Spleen (tissue), 11 donors: ENCODE data around the gene MYO1D. TPM values are rescaled to one million over a fixed set of nuclear protein-coding genes. Genes with fewer than 3 reads are reported as not detected.

Experiments
- DNase-seq: peaks from one replicate; pipeline ENCODE4 v3.0.0-alpha.2; 2020
- H3K27ac ChIP-seq, 8 donors: fragments of 200-600 bp; sonication (generic) in 7 of 8; 1 replicate in 4 of 8; 2 replicates in 4 of 8; pipeline versions ENCODE4 v1.5.0 to v1.8.0; 2016 to 2021; ENCODE audit warnings: inconsistent platforms in 4 of 8, mild to moderate bottlenecking in 4 of 8, moderate library complexity in 1 of 8
- H3K27me3 ChIP-seq, 7 donors: fragments of 200-600 bp; sonication (generic) in 6 of 7; replicated peaks in 1 of 7; 1 replicate in 4 of 7; 2 replicates in 3 of 7; pipeline versions ENCODE4 v1.5.0 to v1.8.0; 2016 to 2021; ENCODE audit warnings: inconsistent platforms in 3 of 7, mild to moderate bottlenecking in 1 of 7
- H3K36me3 ChIP-seq, 6 donors: fragments of 200-600 bp; sonication (generic) in 5 of 6; 1 replicate in 4 of 6; 2 replicates in 2 of 6; pipeline versions ENCODE4 v1.5.0 to v1.8.0; 2016 to 2021; ENCODE audit warnings: inconsistent platforms in 2 of 6
- H3K4me1 ChIP-seq, 6 donors: fragments of 200-600 bp; sonication (generic) in 5 of 6; 1 replicate in 3 of 6; 2 replicates in 3 of 6; pipeline versions ENCODE4 v1.5.0 to v1.8.0; 2016 to 2021; ENCODE audit warnings: inconsistent platforms in 3 of 6
- H3K4me3 ChIP-seq, 8 donors: fragments of 200-600 bp; sonication (generic) in 7 of 8; 1 replicate in 4 of 8; 2 replicates in 4 of 8; pipeline versions ENCODE4 v1.5.0 to v1.8.0; 2016 to 2021; ENCODE audit warnings: inconsistent platforms in 4 of 8, mild to moderate bottlenecking in 4 of 8, moderate library complexity in 2 of 8
- H3K9me3 ChIP-seq, 8 donors: fragments of 200-600 bp; sonication (generic) in 7 of 8; 1 replicate in 4 of 8; 2 replicates in 4 of 8; pipeline versions ENCODE4 v1.5.0 to v1.8.0; 2016 to 2021; ENCODE audit warnings: inconsistent platforms in 4 of 8
- CTCF ChIP-seq, 11 experiments: fragments of 200-600 bp in 7 of 11; fragments of 450-650 bp in 4 of 11; sonication (generic) in 4 of 11; IDR thresholded peaks in 8 of 11; conservative IDR thresholded peaks in 3 of 11; 1 replicate in 7 of 11; 2 replicates in 4 of 11; pipeline versions ENCODE4 v1.4.0 to v1.8.0; 2016 to 2021; ENCODE audit warnings: antibody characterized with exemption in 11 of 11, inconsistent platforms in 4 of 11, mild to moderate bottlenecking in 1 of 11
- POLR2A ChIP-seq, 3 donors: fragments of 450-650 bp; IDR thresholded peaks; one replicate each; pipeline ENCODE4 v1.5.1; 2017; ENCODE audit warnings: antibody characterized with exemption in 3 of 3, mild to moderate bottlenecking in 1 of 3
- POLR2AphosphoS5 ChIP-seq, 3 donors: sonication (generic); formaldehyde crosslinking; IDR thresholded peaks; one replicate each; pipeline ENCODE4 v1.5.1; 2017; ENCODE audit warnings: antibody characterized with exemption in 3 of 3
- WGBS, 5 donors: extraction: QIAGEN DNeasy Blood & Tissue Kit in 3 of 5; methylation state at CpG; one replicate each; pipeline versions ENCODE4 v1.1.5 to v1.1.7; 2013 to 2018; 5-methylcytosine and 5-hydroxymethylcytosine counted together
- intact Hi-C: fragments of 100-400 bp; cut with DNase I; formaldehyde crosslinking; loops from one replicate; pipeline ENCODE4 v1.15.0; 2023; ENCODE audit warnings: low total_unique reads
- polyA plus RNA-seq, 3 donors: library from polyadenylated mRNA; stranded (reverse); fragments of 200-250 nt; gene quantifications; one replicate each; pipeline ENCODE4 v1.2.1, GENCODE V29; 2013
- total RNA-seq, 7 donors: library from RNA; depleted of rRNA in 3 of 7; stranded (reverse); fragments of >200 nt in 3 of 7; fragmentation: NEBNext Ultra II Directional in 4 of 7; extraction: Animal tissue kit (Norgen Biotek cat#: 25700) in 4 of 7; gene quantifications; one replicate each; pipeline versions ENCODE4 v1.1.0 to v1.2.1, GENCODE V29; 2016 to 2021
- donor health status: healthy with polysubstance abuse.
- donor health status: DM: no; HTN: no; CAD: no; lungs with moderate emphysema.
- donor health status: DM: no; HTN: no; CAD: no.
- donor health status: Bipolar disorder and iron deficiency.
- donor health status: healthy.
- donor health status: DM: no; HTN: no; CAD: no.
- donor health status: DM: yes; HTN: yes; CAD: no.

The MYO1D gene
- total and polyA plus RNA-seq, 10 donors = 2.3 to 36.4 (median 23.4) TPM

DNA sequence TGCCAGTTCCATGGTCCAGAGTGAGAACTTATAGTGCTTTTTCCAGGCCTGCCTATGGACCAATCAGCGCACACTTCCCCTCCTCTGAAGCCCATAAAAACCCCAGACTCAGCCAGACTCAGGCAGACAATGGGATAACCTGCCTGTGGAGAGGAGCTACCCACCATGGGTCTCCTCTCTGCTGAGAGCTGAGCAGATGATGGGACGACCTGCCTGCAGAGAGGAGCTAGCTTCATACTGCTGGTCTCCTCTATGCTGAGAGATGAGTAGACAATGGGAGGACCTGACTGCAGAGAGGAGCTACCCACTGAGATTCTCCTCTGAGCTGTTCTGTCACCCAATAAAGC lies 144.7 kb downstream of the MYO1D start:
- no peak overlapping the region for H3K27ac ChIP-seq
- 80 to 100% (median 98%) methylated on average over 2 of the region's 2 CpGs for WGBS, 5 donors

GRCh38 chr17:32731556-32732295 lies 145.2 kb downstream of the MYO1D start:
- H3K27ac ChIP-seq = no peak overlapping the region
- TF ChIP-seq CTCF (IDR thresholded peaks at IDR 0.05 in 8 of 11, conservative IDR thresholded peaks at IDR 0.05 in 3 of 11) = no peak
- no peak for TF ChIP-seq POLR2AphosphoS5 (IDR thresholded peaks at IDR 0.05)
- TF ChIP-seq POLR2A (IDR thresholded peaks at IDR 0.05) = no peak
- H3K4me3 ChIP-seq = no peak overlapping the region
- H3K36me3 ChIP-seq = peaks cover 0 to 24% (median 3%) of the 10 kb centered on the region in 6 donors
- DNase-seq = no peak
- H3K4me1 ChIP-seq = no peaks in the 10 kb centered on the region
- H3K9me3 ChIP-seq = peaks cover 0 to 18% (median 13%) of the 10 kb centered on the region in 8 donors
- WGBS, 5 donors = 93 to 97% (median 96%) methylated on average over 3 to 13 of the region's 13 CpGs
- intact Hi-C loops = no loop called here
- no peaks in the 10 kb centered on the region for H3K27me3 ChIP-seq

More for the DNA sequence above, 144.7 kb downstream of the MYO1D start:
- DNase-seq = no peak
- TF ChIP-seq CTCF (IDR thresholded peaks at IDR 0.05 in 8 of 11, conservative IDR thresholded peaks at IDR 0.05 in 3 of 11) = no peak
- TF ChIP-seq POLR2AphosphoS5 (IDR thresholded peaks at IDR 0.05) = no peak
- TF ChIP-seq POLR2A (IDR thresholded peaks at IDR 0.05) = no peak
- no peaks in the 10 kb centered on the region for H3K4me1 ChIP-seq
- peaks cover 0 to 18% (median 13%) of the 10 kb centered on the region in 8 donors for H3K9me3 ChIP-seq
- H3K4me3 ChIP-seq = no peak overlapping the region
- H3K27me3 ChIP-seq = no peaks in the 10 kb centered on the region
- intact Hi-C loops = no loop called here
- peaks cover 0 to 26% (median 3%) of the 10 kb centered on the region in 6 donors for H3K36me3 ChIP-seq

GRCh38 chr17:32727681-32728080 lies 149.2 kb downstream of the MYO1D start:
- Histone ChIP-seq H3K4me1 (no peaks in the 10 kb centered on the region), H3K27me3 (no peaks in the 10 kb centered on the region), H3K9me3 (peaks cover 0 to 25% (median 21%) of the 10 kb centered on the region in 8 donors), H3K27ac (no peak overlapping the region), H3K36me3 (peaks cover 0 to 28% (median under 1%) of the 10 kb centered on the region in 6 donors), H3K4me3 (no peak overlapping the region)
- intact Hi-C loops = no loop called here
- TF ChIP-seq POLR2AphosphoS5 (IDR thresholded peaks at IDR 0.05) (no peak), POLR2A (IDR thresholded peaks at IDR 0.05) (no peak), CTCF (IDR thresholded peaks at IDR 0.05 in 8 of 11, conservative IDR thresholded peaks at IDR 0.05 in 3 of 11) (no peak)
- no peak for DNase-seq

DNA sequence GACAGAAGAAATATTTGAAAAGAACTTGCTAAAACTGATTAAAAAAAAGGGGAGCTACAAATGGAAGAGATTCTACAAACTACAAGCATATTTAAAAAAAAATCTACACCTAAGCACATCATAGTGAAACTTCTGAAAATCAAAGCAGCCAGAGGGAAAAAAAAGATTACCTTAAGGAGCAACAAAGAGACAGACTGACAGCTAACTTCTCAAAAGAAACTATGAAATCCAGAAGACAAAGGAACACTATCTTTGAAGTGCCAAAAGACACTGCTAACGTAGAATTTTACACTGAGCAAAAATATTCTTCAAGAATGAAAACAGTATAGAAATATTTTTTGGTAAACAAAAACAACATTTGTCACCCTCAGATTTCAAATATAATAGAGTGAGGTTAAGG lies 151.2 kb downstream of the MYO1D start:
- DNase-seq = no peak
- intact Hi-C loops = no loop called here
- Histone ChIP-seq H3K4me3 (no peak overlapping the region), H3K4me1 (no peaks in the 10 kb centered on the region), H3K27ac (no peak overlapping the region), H3K36me3 (peaks cover 0 to 30% (median 0%) of the 10 kb centered on the region in 6 donors), H3K9me3 (peaks cover 0 to 14% (median 12%) of the 10 kb centered on the region in 8 donors), H3K27me3 (no peaks in the 10 kb centered on the region)
- TF ChIP-seq POLR2AphosphoS5 (IDR thresholded peaks at IDR 0.05) = no peak
- no peak for TF ChIP-seq POLR2A (IDR thresholded peaks at IDR 0.05)
- TF ChIP-seq CTCF (IDR thresholded peaks at IDR 0.05 in 8 of 11, conservative IDR thresholded peaks at IDR 0.05 in 3 of 11) = no peak
- 89 to 98% (median 93%) methylated on average over 1 of the region's 1 CpG for WGBS, 5 donors
